Mesenchymal stem cell (in vitro differentiated cells and primary cell): Measurements from ENCODE around the gene NAP1L1.

Experiments used
- DNase-seq: peaks from one replicate; pipeline ENCODE4 v3.0.0-alpha.2; 2013
- H2AFZ ChIP-seq: one replicate; pipeline ENCODE4 v1.6.1; 2013; ENCODE audit warnings: low read depth, mild to moderate bottlenecking, control low read depth, inconsistent platforms, low read length, moderate library complexity
- H2AK5ac ChIP-seq: 2 replicates; pipeline ENCODE4 v1.6.1; 2013; ENCODE audit warnings: low read length, moderate library complexity, mild to moderate bottlenecking, inconsistent platforms; ENCODE audit not compliant: severe bottlenecking
- H2BK120ac ChIP-seq: one replicate; pipeline ENCODE4 v1.6.1; 2013; ENCODE audit warnings: low read depth, mild to moderate bottlenecking, inconsistent platforms, low read length, moderate library complexity
- H2BK12ac ChIP-seq, 2 experiments: one replicate each; pipeline ENCODE4 v1.6.1; 2013; ENCODE audit warnings: inconsistent platforms in 2 of 2, low read length in 2 of 2, mild to moderate bottlenecking in 2 of 2, moderate library complexity in 2 of 2, control low read depth in 1 of 2
- H2BK15ac ChIP-seq: one replicate; pipeline ENCODE4 v1.6.1; 2013; ENCODE audit warnings: mild to moderate bottlenecking, low read depth, inconsistent platforms; ENCODE audit not compliant: poor library complexity, severe bottlenecking
- H2BK5ac ChIP-seq: 2 replicates; pipeline ENCODE4 v1.6.1; 2013; ENCODE audit warnings: low read depth, mild to moderate bottlenecking, low read length, control low read depth, inconsistent platforms; ENCODE audit not compliant: poor library complexity, severe bottlenecking
- H3K14ac ChIP-seq, 2 experiments: one replicate each; pipeline ENCODE4 v1.6.1; 2013; ENCODE audit warnings: inconsistent platforms in 2 of 2, low read length in 2 of 2, control low read depth in 1 of 2, mild to moderate bottlenecking in 1 of 2, moderate library complexity in 1 of 2
- H3K18ac ChIP-seq, 2 experiments: one replicate each; pipeline ENCODE4 v1.6.1; 2013; ENCODE audit warnings: inconsistent platforms in 2 of 2, low read length in 2 of 2, control low read depth in 1 of 2, low read depth in 1 of 2, mild to moderate bottlenecking in 1 of 2
- H3K23ac ChIP-seq, 2 experiments: one replicate each; pipeline ENCODE4 v1.6.1; 2013; ENCODE audit warnings: inconsistent platforms in 2 of 2, low read length in 2 of 2, mild to moderate bottlenecking in 2 of 2, moderate library complexity in 2 of 2, control low read depth in 1 of 2
- H3K27ac ChIP-seq: 2 replicates; pipeline ENCODE4 v1.5.1; 2013; ENCODE audit warnings: mild to moderate bottlenecking, moderate library complexity, low read length, control low read depth, inconsistent platforms; ENCODE audit not compliant: poor library complexity, severe bottlenecking
- H3K27me3 ChIP-seq, 2 experiments: 2 replicates each; pipeline versions ENCODE4 v1.6.1 to v1.7.0; 2013; ENCODE audit warnings: low read length in 2 of 2, mild to moderate bottlenecking in 2 of 2, moderate library complexity in 2 of 2, control low read depth in 1 of 2, inconsistent platforms in 1 of 2; ENCODE audit not compliant: control insufficient read depth in 1 of 2, insufficient read depth in 1 of 2
- H3K36me3 ChIP-seq, 2 experiments: 2 replicates each; pipeline versions ENCODE4 v1.6.1 to v1.7.0; 2013; ENCODE audit warnings: low read length in 2 of 2, control low read depth in 1 of 2, inconsistent platforms in 1 of 2, low read depth in 1 of 2, mild to moderate bottlenecking in 1 of 2; ENCODE audit not compliant: insufficient read depth in 2 of 2, control insufficient read depth in 1 of 2
- H3K4ac ChIP-seq, 2 experiments: one replicate each; pipeline ENCODE4 v1.6.1; 2013; ENCODE audit warnings: inconsistent platforms in 2 of 2, low read length in 2 of 2, mild to moderate bottlenecking in 2 of 2, moderate library complexity in 2 of 2, control low read depth in 1 of 2, low read depth in 1 of 2
- H3K4me1 ChIP-seq: 2 replicates; pipeline ENCODE4 v1.6.1; 2013; ENCODE audit warnings: low read depth, low read length, control low read depth; ENCODE audit not compliant: control insufficient read depth, insufficient read depth
- H3K4me2 ChIP-seq: 2 replicates; pipeline ENCODE4 v1.6.1; 2013; ENCODE audit warnings: low read length, mild to moderate bottlenecking, inconsistent platforms; ENCODE audit not compliant: poor library complexity, severe bottlenecking
- H3K4me3 ChIP-seq, 2 experiments: 2 replicates each; pipeline versions ENCODE4 v1.5.1 to v1.7.0; 2013; ENCODE audit warnings: low read length in 2 of 2, mild to moderate bottlenecking in 2 of 2, control low read depth in 1 of 2, low read depth in 1 of 2; ENCODE audit not compliant: insufficient read depth in 1 of 2
- H3K79me1 ChIP-seq: replicated peaks from 2 replicates; pipeline ENCODE4 v1.6.1; 2013; ENCODE audit warnings: mild to moderate bottlenecking, control low read depth, low read length, inconsistent platforms; ENCODE audit not compliant: poor library complexity, severe bottlenecking
- H3K9ac ChIP-seq: 2 replicates; pipeline ENCODE4 v1.7.0; 2013; ENCODE audit warnings: mild to moderate bottlenecking, low read length, moderate library complexity
- H3K9me3 ChIP-seq: 2 replicates; pipeline ENCODE4 v1.7.0; 2013; ENCODE audit warnings: mild to moderate bottlenecking, low read length; ENCODE audit not compliant: control insufficient read depth
- H4K8ac ChIP-seq: one replicate; pipeline ENCODE4 v1.6.1; 2013; ENCODE audit warnings: inconsistent platforms, mild to moderate bottlenecking, low read length, moderate library complexity
- H4K91ac ChIP-seq: one replicate; pipeline ENCODE4 v1.6.1; 2013; ENCODE audit warnings: mild to moderate bottlenecking, low read length, inconsistent platforms
- WGBS: methylation state at CpG from one replicate; pipeline ENCODE4 v1.1.7; 2013; ENCODE audit warnings: mixed read lengths; 5-methylcytosine and 5-hydroxymethylcytosine counted together

NAP1L1 gene

DNA sequence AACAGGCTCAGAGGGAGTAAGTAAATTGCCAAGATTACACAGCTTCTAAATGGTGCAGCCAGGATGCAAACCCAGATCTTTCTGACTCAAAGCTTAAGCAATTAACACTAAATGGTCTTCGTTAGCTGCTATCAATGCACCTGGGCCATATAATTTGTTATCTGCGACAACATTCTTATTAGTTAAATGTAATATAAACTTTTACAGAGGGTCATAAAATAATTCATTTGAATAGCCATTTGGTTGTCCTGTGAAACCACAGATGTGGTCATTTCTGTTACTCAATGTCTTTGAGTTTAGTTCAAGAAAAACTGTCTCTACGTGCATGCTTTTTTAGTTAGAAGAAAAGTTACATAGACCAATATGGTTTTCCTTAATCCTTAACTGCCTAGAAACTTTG, 22.1 kb upstream of the NAP1L1 start:
- no peak overlapping the region for H2BK15ac ChIP-seq
- no peak overlapping the region for H2BK5ac ChIP-seq
- no peak overlapping the region for H3K4ac ChIP-seq
- no peak overlapping the region for H3K27ac ChIP-seq
- peaks cover 3% of the 10 kb centered on the region for H3K4me1 ChIP-seq
- no peak overlapping the region for H3K23ac ChIP-seq
- H2BK12ac ChIP-seq = no peak overlapping the region
- H4K91ac ChIP-seq = no peak overlapping the region
- H3K4me3 ChIP-seq = no peak overlapping the region
- no peak overlapping the region for H2AFZ ChIP-seq
- H3K36me3 ChIP-seq = no peaks in the 10 kb centered on the region
- no peak overlapping the region for H2AK5ac ChIP-seq
- H3K79me1 ChIP-seq = no peaks in the 10 kb centered on the region
- H3K4me2 ChIP-seq = no peak overlapping the region
- H3K14ac ChIP-seq = no peak overlapping the region
- no peak overlapping the region for H3K18ac ChIP-seq
- DNase-seq = no peak
- 80% methylated on average over 1 of the region's 3 CpGs for WGBS
- H3K9me3 ChIP-seq = no peaks in the 10 kb centered on the region
- H3K9ac ChIP-seq = no peak overlapping the region
- H4K8ac ChIP-seq = no peak overlapping the region
- H3K27me3 ChIP-seq = no peaks in the 10 kb centered on the region
- no peak overlapping the region for H2BK120ac ChIP-seq

DNA sequence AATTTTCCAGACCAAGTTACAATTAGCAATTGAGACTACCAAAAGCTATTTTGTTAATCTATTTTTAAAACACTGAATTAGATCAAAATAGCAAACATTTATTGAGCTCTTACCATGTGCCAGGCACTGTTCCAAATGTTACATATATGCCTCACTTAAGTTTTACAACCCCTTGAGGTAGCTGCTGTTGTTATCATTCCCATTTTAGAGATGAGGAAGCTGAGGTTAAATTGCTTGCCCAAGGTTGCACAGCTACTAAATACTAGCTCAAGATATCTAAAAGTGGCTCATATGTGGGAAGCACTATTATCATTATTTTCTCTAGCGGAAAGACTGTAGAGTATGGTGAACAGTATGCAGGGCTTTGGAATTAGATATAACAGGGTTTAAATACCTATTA, 19.5 kb upstream of the NAP1L1 start:
- H3K27me3 ChIP-seq = no peaks in the 10 kb centered on the region
- WGBS = no CpG with 5 or more reads among the region's 1 CpG

DNA sequence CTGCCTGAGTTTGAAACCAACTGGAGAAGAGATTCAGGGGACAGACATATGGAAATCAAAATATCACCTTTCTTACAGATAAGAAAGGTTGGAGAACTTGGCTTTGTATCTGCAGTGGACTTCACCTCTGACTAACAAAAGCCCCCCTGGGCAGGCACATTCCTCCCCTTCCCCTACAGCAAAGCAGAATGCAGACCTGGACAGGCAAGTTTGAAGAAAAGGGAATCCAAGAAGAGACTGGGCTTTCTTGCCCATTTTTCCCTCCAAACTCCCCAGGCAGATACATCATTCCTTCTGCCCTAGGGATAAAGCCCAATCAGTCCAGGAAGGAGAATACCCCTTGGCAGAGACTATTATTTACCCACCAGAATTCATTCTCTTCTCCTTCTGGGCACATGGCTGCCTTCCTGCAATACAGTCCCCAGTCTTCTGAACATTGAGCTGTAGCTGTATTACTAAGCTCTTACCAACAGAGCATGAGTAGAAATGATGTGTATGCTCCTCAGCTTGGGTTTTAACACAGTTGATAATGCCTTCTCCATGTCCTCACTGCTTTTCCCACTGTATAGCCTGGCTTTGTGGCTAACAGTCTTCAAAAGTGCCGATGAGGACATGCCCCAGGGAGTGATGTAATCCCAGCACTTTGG, 17.4 kb upstream of the NAP1L1 start:
- Histone ChIP-seq H4K8ac (no peak overlapping the region), H3K4me3 (no peak overlapping the region), H3K27ac (no peak overlapping the region), H3K18ac (no peak overlapping the region), H3K79me1 (no peaks in the 10 kb centered on the region), H3K36me3 (no peaks in the 10 kb centered on the region), H2AK5ac (no peak overlapping the region), H3K14ac (no peak overlapping the region), H3K9me3 (no peaks in the 10 kb centered on the region), H3K27me3 (no peaks in the 10 kb centered on the region), H2BK5ac (no peak overlapping the region), H2AFZ (no peak overlapping the region), H2BK12ac (no peak overlapping the region), H3K9ac (no peak overlapping the region), H2BK15ac (no peak overlapping the region), H3K4me1 (peaks cover 3% of the 10 kb centered on the region), H3K4me2 (no peak overlapping the region), H3K4ac (no peak overlapping the region), H4K91ac (no peak overlapping the region), H2BK120ac (no peak overlapping the region), H3K23ac (no peak overlapping the region)
- no peak for DNase-seq
- WGBS = 100% methylated on average over 1 of the region's 1 CpG

More for the DNA sequence above, 19.5 kb upstream of the NAP1L1 start:
- Histone ChIP-seq H3K9ac (no peak overlapping the region), H2BK120ac (no peak overlapping the region), H3K9me3 (no peaks in the 10 kb centered on the region), H3K27ac (no peak overlapping the region), H3K36me3 (no peaks in the 10 kb centered on the region), H3K18ac (no peak overlapping the region), H2BK5ac (no peak overlapping the region), H3K23ac (no peak overlapping the region), H4K8ac (no peak overlapping the region), H3K4me3 (no peak overlapping the region), H2AFZ (no peak overlapping the region), H4K91ac (no peak overlapping the region), H3K4me1 (peaks cover 3% of the 10 kb centered on the region), H3K14ac (no peak overlapping the region), H2AK5ac (no peak overlapping the region), H3K79me1 (no peaks in the 10 kb centered on the region), H2BK12ac (no peak overlapping the region), H3K4ac (no peak overlapping the region), H2BK15ac (no peak overlapping the region), H3K4me2 (no peak overlapping the region)
- no peak for DNase-seq

DNA sequence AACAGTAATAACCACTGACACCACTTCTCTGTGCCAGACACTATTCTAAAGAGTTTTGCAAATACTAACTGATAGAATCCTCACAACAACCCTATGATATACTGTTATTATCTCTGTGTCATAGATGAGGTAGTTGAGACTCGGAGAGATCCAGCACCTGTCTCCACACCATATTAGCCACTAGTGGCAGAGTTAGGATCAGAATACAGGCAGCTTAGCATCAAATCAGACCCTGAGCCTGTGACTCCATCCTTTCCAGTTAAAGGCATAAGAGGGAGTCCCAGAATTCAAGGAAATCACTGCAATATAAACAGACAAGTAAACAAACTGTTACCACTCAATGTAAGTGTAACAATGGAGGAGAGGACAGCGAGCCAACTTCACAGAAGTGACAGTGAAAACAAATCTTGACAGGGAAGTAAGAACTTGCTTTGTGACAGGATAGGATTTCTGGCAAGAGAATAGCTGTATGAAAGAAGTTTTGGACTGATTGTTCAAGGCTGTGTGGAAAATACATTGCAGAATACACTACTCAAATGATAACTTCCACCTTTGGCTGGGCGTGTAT, 11.7 kb upstream of the NAP1L1 start:
- H2BK120ac ChIP-seq = no peak overlapping the region
- no peak overlapping the region for H2AK5ac ChIP-seq
- H3K4me2 ChIP-seq = no peak overlapping the region
- 84% methylated on average over 2 of the region's 3 CpGs for WGBS
- no peak overlapping the region for H3K9ac ChIP-seq
- no peak overlapping the region for H3K23ac ChIP-seq
- H2BK15ac ChIP-seq = no peak overlapping the region
- no peak overlapping the region for H3K4me3 ChIP-seq
- H3K4ac ChIP-seq = no peak overlapping the region
- no peak overlapping the region for H3K18ac ChIP-seq
- no peak overlapping the region for H4K91ac ChIP-seq
- DNase-seq = no peak
- no peaks in the 10 kb centered on the region for H3K79me1 ChIP-seq
- no peak overlapping the region for H3K27ac ChIP-seq
- H3K9me3 ChIP-seq = no peaks in the 10 kb centered on the region
- no peak overlapping the region for H2BK5ac ChIP-seq
- no peaks in the 10 kb centered on the region for H3K27me3 ChIP-seq
- no peaks in the 10 kb centered on the region for H3K36me3 ChIP-seq
- no peak overlapping the region for H2AFZ ChIP-seq
- H4K8ac ChIP-seq = no peak overlapping the region
- no peaks in the 10 kb centered on the region for H3K4me1 ChIP-seq
- H2BK12ac ChIP-seq = no peak overlapping the region
- H3K14ac ChIP-seq = no peak overlapping the region
